ENCODE data around the gene SERPINF2.

The SERPINF2 gene

DNA sequence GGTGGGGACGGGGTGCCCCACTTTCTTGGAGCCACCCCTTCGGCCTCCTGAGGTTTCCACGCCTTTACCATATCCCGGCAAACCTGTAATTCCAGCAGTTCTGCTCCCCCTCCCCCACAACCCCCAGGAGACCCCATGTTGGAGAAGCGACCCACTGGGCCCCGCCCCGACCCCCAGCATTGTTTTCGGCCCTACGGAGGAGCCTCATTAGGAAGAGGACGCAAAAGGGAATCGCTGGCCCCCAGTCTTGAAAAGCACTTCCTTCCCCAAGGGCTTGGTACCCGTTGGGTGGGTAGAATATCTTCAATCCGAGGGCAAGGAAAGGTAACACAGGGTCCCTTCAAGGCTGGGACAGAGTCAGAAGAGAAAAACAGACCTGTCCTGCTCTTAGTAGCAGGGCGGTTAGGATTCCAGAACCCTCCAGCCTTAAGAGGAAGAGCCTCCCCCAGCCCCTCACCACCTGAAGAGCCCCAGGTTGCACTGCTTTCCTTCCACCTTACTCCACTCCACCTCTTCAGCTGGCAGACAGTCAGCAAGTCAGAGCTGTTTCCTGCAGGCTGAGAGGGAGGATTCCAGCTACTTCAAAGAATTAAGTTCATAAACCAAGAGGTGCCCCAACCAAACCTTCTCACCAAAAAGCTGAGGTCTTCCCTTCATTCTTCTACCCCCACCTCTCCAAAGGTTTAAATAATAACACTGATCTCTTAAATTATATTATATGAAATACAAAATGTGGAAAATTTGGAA lies 31.7 kb upstream of the SERPINF2 start:
- Histone ChIP-seq H3K9ac (ENCODE audit: low read depth, low read length) (peak overlapping the region; percentile 80), H3K4me3 (ENCODE audit: low read length) (peak overlapping the region; percentile 74), H3K27me3 (ENCODE audit: control insufficient read depth, insufficient read depth, low read length) (no peaks in the 10 kb centered on the region)

DNA sequence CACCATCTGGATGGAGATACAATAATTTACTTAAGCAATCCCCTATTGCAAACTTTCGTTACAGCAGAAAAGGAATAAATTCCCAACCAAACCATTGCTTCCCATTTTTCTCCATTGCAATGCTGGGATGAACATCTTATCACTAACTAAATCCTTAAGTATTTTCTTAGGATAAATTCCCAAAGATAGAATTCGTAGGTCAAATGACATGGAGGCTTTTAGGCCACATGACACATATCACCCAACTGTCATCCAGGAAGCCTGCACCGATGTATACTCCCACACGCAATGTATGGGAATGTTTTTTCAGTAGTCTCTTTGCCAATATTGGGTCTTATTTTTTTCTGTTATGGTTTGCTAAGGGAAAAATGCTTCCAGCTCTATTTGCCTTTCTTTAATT lies 30.9 kb upstream of the SERPINF2 start:
- Histone ChIP-seq H3K27me3 (ENCODE audit: control insufficient read depth, insufficient read depth, low read length) (no peaks in the 10 kb centered on the region), H3K4me3 (ENCODE audit: low read length) (peak overlapping the region; percentile 79), H3K4me1 (ENCODE audit: control insufficient read depth, insufficient read depth, low read length) (peaks cover 39% of the 10 kb centered on the region), H3K9me3 (replicated peaks; ENCODE audit: low read length) (no peaks in the 10 kb centered on the region), H3K4me2 (ENCODE audit: low read length) (peak overlapping the region; percentile 99), H3K36me3 (ENCODE audit: insufficient read depth, low read length) (peaks cover 39% of the 10 kb centered on the region), H3K9ac (ENCODE audit: low read depth, low read length) (no peak overlapping the region)

More for the DNA sequence above, 31.7 kb upstream of the SERPINF2 start:
- H3K4me2 ChIP-seq (ENCODE audit: low read length), result peak overlapping the region; percentile 99
- H3K36me3 ChIP-seq (ENCODE audit: insufficient read depth, low read length), result peaks cover 39% of the 10 kb centered on the region
- peaks cover 39% of the 10 kb centered on the region for H3K4me1 ChIP-seq (ENCODE audit: control insufficient read depth, insufficient read depth, low read length)
- H3K9me3 ChIP-seq (replicated peaks; ENCODE audit: low read length), result no peaks in the 10 kb centered on the region

GRCh38 chr17:1712271-1712670 lies 30.4 kb upstream of the SERPINF2 start:
- Histone ChIP-seq H3K4me1 (ENCODE audit: control insufficient read depth, insufficient read depth, low read length) (peaks cover 39% of the 10 kb centered on the region), H3K36me3 (ENCODE audit: insufficient read depth, low read length) (peaks cover 39% of the 10 kb centered on the region), H3K27me3 (ENCODE audit: control insufficient read depth, insufficient read depth, low read length) (no peaks in the 10 kb centered on the region), H3K4me3 (ENCODE audit: low read length) (peak overlapping the region; percentile 79), H3K9ac (ENCODE audit: low read depth, low read length) (peak overlapping the region; percentile 95), H3K9me3 (replicated peaks; ENCODE audit: low read length) (no peaks in the 10 kb centered on the region), H3K4me2 (ENCODE audit: low read length) (peak overlapping the region; percentile 99)

DNA sequence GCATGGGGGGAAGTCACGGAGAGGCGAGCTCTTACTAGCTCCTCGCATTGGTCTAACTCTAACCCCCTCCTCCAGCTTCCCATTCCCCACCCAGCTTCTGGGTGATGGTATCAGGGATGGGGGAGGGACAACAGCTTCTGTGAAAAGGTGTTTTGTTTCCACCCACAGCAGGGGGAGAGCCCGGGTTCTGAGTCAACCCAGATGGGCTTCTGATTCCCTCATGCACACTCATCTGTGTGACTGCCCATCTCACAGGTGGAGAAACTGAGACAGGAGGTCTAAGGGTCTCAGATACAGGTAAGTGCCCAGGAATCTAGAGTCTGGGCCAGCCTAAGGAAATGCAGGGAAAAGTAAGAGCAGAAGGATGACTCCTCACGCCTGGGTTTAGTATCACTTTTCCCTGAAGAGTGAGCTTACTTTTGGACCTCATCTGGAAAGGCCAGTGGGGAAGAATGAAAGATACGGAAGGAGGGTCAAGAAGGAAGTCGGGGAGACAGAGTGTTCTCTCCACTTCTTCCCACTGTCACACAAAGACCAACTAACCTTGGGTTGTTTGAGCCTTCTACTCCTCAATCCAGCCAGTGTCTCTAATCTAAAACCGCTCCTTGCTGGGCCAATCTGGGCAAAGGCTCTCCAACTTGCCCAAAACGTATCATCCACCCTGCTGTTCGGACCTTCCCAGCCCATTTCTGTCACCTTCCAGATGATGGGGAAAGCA lies 29.4 kb upstream of the SERPINF2 start:
- Histone ChIP-seq H3K36me3 (ENCODE audit: insufficient read depth, low read length) (peaks cover 39% of the 10 kb centered on the region), H3K4me1 (ENCODE audit: control insufficient read depth, insufficient read depth, low read length) (peaks cover 49% of the 10 kb centered on the region), H3K9ac (ENCODE audit: low read depth, low read length) (peak overlapping the region; percentile 95), H3K4me2 (ENCODE audit: low read length) (peak overlapping the region; percentile 99), H3K4me3 (ENCODE audit: low read length) (peak overlapping the region; percentile 79), H3K9me3 (replicated peaks; ENCODE audit: low read length) (no peaks in the 10 kb centered on the region), H3K27me3 (ENCODE audit: control insufficient read depth, insufficient read depth, low read length) (no peaks in the 10 kb centered on the region)

DNA sequence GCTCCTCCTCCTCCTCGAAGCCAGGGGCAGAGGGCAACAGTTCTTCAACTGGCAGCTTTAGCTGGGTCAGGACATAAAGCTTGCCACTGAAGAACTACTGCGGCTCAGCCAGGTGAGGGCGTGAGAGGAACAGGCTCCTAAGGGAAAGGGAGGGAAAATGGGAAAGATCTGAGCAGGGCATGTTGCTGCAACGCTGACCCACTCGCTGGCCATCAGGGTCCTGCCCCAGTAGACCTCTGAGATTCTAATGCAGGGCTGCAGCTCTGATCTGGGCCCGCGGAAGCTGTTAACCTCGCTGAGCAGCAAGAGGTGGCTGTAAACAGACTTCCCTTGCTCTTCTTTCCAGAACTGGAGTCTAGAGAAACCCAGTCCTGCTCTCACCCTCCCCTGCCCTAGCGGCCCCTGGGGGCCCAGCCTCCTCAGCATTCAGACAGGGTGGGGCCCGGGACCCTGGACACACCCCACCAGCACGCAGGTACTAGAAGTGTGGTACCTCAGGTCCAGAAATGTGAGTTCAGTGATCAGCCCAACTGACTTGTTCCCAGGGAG lies 28.7 kb upstream of the SERPINF2 start:
- H3K36me3 ChIP-seq (ENCODE audit: insufficient read depth, low read length), result peaks cover 39% of the 10 kb centered on the region
- H3K4me3 ChIP-seq (ENCODE audit: low read length), result peak overlapping the region; percentile 79
- H3K9ac ChIP-seq (ENCODE audit: low read depth, low read length), result peak overlapping the region; percentile 95
- H3K9me3 ChIP-seq (replicated peaks; ENCODE audit: low read length), result no peaks in the 10 kb centered on the region
- peaks cover 54% of the 10 kb centered on the region for H3K4me1 ChIP-seq (ENCODE audit: control insufficient read depth, insufficient read depth, low read length)
- H3K27me3 ChIP-seq (ENCODE audit: control insufficient read depth, insufficient read depth, low read length), result no peaks in the 10 kb centered on the region
- peak overlapping the region; percentile 99 for H3K4me2 ChIP-seq (ENCODE audit: low read length)

DNA sequence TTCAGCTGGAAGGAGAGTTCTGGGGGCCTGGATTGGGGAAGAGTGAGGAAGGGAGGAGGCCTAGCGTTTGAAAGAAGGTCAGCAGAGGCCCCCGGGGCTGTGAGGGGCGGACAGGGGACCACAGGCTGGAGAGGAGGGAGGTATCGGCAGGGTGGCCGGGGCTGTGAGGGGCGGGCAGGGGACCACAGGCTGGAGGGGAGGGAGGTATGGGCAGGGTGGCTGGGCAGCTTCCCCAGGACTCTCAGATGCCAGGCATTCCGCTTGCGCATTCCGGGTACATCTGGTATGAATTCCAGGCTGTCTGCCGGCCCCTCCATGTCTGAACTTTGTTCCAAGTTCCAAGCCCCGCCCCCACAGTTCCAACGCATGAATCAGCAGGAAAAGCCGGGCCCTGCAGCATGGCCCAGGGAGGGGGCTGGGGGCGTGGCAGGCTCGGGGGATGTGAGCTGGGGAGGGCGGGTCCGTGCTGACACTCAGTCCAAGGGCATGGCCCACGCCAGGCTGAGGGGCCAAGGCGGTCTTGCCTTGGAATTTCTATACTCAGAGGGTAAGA lies 28.2 kb upstream of the SERPINF2 start:
- Histone ChIP-seq H3K27me3 (ENCODE audit: control insufficient read depth, insufficient read depth, low read length) (no peaks in the 10 kb centered on the region), H3K4me1 (ENCODE audit: control insufficient read depth, insufficient read depth, low read length) (peaks cover 54% of the 10 kb centered on the region), H3K9me3 (replicated peaks; ENCODE audit: low read length) (no peaks in the 10 kb centered on the region), H3K9ac (ENCODE audit: low read depth, low read length) (peak overlapping the region; percentile 95), H3K36me3 (ENCODE audit: insufficient read depth, low read length) (peaks cover 39% of the 10 kb centered on the region), H3K4me2 (ENCODE audit: low read length) (peak overlapping the region; percentile 99), H3K4me3 (ENCODE audit: low read length) (peak overlapping the region; percentile 79)

- H3K4me3 ChIP-seq (ENCODE audit: low read length), result peak overlapping the region; percentile 79
- H3K4me1 ChIP-seq (ENCODE audit: control insufficient read depth, insufficient read depth, low read length), result peaks cover 56% of the 10 kb centered on the region
- H3K36me3 ChIP-seq (ENCODE audit: insufficient read depth, low read length), result peaks cover 39% of the 10 kb centered on the region
- no peaks in the 10 kb centered on the region for H3K9me3 ChIP-seq (replicated peaks; ENCODE audit: low read length)
- H3K9ac ChIP-seq (ENCODE audit: low read depth, low read length), result peak overlapping the region; percentile 91
- peak overlapping the region; percentile 99 for H3K4me2 ChIP-seq (ENCODE audit: low read length)
- H3K27me3 ChIP-seq (ENCODE audit: control insufficient read depth, insufficient read depth, low read length), result no peaks in the 10 kb centered on the region
These were observed 27.5 kb upstream of the SERPINF2 start for GRCh38 chr17:1714980-1715802.

GRCh38 chr17:1715803-1716075 lies 26.9 kb upstream of the SERPINF2 start:
- no peaks in the 10 kb centered on the region for H3K27me3 ChIP-seq (ENCODE audit: control insufficient read depth, insufficient read depth, low read length)
- peak overlapping the region; percentile 79 for H3K4me3 ChIP-seq (ENCODE audit: low read length)
- H3K4me2 ChIP-seq (ENCODE audit: low read length), result peak overlapping the region; percentile 99
- H3K9ac ChIP-seq (ENCODE audit: low read depth, low read length), result peak overlapping the region; percentile 91
- no peaks in the 10 kb centered on the region for H3K9me3 ChIP-seq (replicated peaks; ENCODE audit: low read length)
- H3K4me1 ChIP-seq (ENCODE audit: control insufficient read depth, insufficient read depth, low read length), result peaks cover 53% of the 10 kb centered on the region
- peaks cover 39% of the 10 kb centered on the region for H3K36me3 ChIP-seq (ENCODE audit: insufficient read depth, low read length)

DNA sequence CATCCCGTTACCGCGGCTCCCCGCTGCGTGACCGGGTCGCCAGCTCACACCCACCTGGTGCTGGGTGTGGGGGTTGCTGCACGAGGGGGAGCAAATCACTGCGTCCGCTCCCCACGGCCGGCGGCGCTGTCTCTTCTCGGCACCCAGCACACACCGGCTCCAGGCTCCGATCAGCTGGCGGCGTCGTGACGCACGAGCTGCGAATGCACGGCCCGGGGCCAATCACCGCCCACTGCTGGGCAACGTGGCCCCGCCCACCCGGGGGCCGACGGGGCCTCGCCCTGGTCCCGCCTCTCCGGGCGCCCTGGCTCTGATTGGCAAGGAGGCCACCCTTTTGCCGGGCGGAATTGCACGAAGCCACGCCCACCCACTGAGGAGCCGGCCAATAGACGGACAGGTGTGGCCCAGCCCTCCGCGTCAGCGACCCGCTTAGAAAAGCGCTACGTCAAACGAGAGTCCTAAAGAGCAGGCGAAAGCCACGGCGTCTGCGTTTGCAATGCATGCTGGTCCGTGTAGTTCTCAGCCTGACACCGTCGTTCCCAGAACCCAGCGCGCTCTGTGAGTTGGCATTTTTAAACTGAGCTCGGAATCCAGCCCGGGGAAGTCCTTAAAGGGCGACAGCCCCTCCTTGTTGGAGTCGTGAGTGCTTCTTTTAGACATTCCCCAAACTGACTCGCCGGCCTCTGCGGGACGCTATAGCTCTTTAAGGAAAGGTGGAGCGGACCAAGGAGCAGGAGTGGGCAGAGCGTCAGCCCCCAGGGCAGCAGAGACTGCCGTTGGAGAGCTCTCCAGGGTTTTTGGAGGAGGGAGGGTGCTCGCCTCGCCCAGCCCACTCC lies 26.4 kb upstream of the SERPINF2 start:
- peak overlapping the region; percentile 79 for H3K4me3 ChIP-seq (ENCODE audit: low read length)
- peak overlapping the region; percentile 96 for H3K9ac ChIP-seq (ENCODE audit: low read depth, low read length)
- H3K9me3 ChIP-seq (replicated peaks; ENCODE audit: low read length), result no peaks in the 10 kb centered on the region
- peak overlapping the region; percentile 92 for H3K4me2 ChIP-seq (ENCODE audit: low read length)
- no peaks in the 10 kb centered on the region for H3K27me3 ChIP-seq (ENCODE audit: control insufficient read depth, insufficient read depth, low read length)
- H3K36me3 ChIP-seq (ENCODE audit: insufficient read depth, low read length), result peaks cover 34% of the 10 kb centered on the region
- H3K4me1 ChIP-seq (ENCODE audit: control insufficient read depth, insufficient read depth, low read length), result peaks cover 48% of the 10 kb centered on the region

DNA sequence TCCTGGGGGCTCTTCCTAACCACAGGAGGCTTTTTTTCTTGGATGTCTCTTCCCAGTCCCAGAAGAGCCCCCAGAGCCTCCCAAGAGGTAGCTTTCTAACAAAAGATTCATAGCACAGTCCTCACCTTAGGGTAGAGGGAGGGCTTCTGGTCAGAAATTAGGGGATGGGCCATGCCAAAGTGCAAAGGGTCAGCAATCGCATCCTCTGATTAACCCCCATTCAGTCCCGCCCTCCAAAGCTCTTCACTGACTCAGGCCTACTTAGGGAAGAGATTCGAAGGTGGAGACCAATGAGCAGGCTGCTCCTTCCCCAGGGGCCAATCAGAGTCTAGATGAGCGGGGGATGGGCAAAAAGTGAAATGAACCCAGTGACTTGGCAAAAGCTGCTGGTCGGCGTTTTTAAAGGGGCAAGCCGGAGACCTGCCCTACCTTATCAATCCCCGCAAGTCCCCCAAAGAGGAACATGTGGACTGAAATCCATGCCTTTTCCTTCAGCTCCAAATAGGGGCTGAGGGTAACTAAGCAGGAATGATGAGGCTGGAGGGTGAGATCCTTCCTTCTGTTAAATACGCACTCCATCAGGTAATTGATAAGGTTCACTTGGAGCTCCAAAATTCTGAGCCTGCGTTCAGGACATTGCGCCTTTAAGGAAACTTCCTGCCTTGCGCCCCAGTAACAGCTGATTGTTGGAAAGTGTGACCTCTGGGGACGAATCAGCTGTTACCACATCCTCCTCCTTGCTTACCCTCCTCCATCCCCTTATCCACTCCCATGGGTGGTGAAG lies 25.6 kb upstream of the SERPINF2 start:
- Histone ChIP-seq H3K4me2 (ENCODE audit: low read length) (peak overlapping the region; percentile 92), H3K9ac (ENCODE audit: low read depth, low read length) (peak overlapping the region; percentile 96), H3K4me1 (ENCODE audit: control insufficient read depth, insufficient read depth, low read length) (peaks cover 41% of the 10 kb centered on the region), H3K36me3 (ENCODE audit: insufficient read depth, low read length) (peaks cover 26% of the 10 kb centered on the region), H3K4me3 (ENCODE audit: low read length) (peak overlapping the region; percentile 74), H3K9me3 (replicated peaks; ENCODE audit: low read length) (no peaks in the 10 kb centered on the region), H3K27me3 (ENCODE audit: control insufficient read depth, insufficient read depth, low read length) (no peaks in the 10 kb centered on the region)

Data from skeletal muscle satellite cell (primary cell).